Lower lobe of right lung (tissue), 2 donors: Measurements from ENCODE around the gene CAMKK1. TPM values are rescaled to one million over a fixed set of nuclear protein-coding genes. Genes with fewer than 3 reads are reported as not detected.
A peak's percentile ranks its signal among the peaks of the same experiment; 100 is the strongest.

Source experiments
- ATAC-seq, 2 donors: fragments of 200-7000 bp; cut with Tn5 transposase; one replicate each; pipeline ENCODE4 v1.9.1; 2020 to 2022; ENCODE audit warnings: mild to moderate bottlenecking in 2 of 2, moderate library complexity in 2 of 2
- DNase-seq: peaks from one replicate; pipeline ENCODE4 v3.0.0-alpha.2; 2020
- H3K27ac ChIP-seq: fragments of 200-600 bp; one replicate; pipeline ENCODE4 v1.8.0; 2022
- H3K27me3 ChIP-seq: fragments of 200-600 bp; one replicate; pipeline ENCODE4 v1.8.0; 2022; ENCODE audit warnings: low read depth
- H3K36me3 ChIP-seq: fragments of 200-600 bp; one replicate; pipeline ENCODE4 v1.8.0; 2022; ENCODE audit warnings: mild to moderate bottlenecking
- H3K4me1 ChIP-seq: fragments of 200-600 bp; one replicate; pipeline ENCODE4 v1.8.0; 2022
- H3K4me3 ChIP-seq: fragments of 200-600 bp; one replicate; pipeline ENCODE4 v1.8.0; 2022; ENCODE audit warnings: mild to moderate bottlenecking
- H3K9me3 ChIP-seq: fragments of 200-600 bp; one replicate; pipeline ENCODE4 v1.8.0; 2022
- intact Hi-C: fragments of 100-400 bp; cut with DNase I; formaldehyde crosslinking; loops from one replicate; pipeline ENCODE4 v1.11.0; 2022
- total RNA-seq: library from RNA; stranded (reverse); fragmentation: NEBNext Ultra II Directional; extraction: Animal tissue kit (Norgen Biotek cat#: 25700); gene quantifications from one replicate; pipeline ENCODE4 v1.2.1, GENCODE V29; 2021
- TF ChIP-seq, protein P1 (sequence below): fragments of 200-600 bp; IDR thresholded peaks from one replicate; pipeline ENCODE4 v1.8.0; 2022; ENCODE audit warnings: antibody characterized with exemption, mild to moderate bottlenecking
- donor health status: DM: no; HTN: yes; CAD: no; lungs with severe emphysema.

The CAMKK1 gene
- total RNA-seq, 1 donor from 2014 or later, result 9.7 TPM

DNA sequence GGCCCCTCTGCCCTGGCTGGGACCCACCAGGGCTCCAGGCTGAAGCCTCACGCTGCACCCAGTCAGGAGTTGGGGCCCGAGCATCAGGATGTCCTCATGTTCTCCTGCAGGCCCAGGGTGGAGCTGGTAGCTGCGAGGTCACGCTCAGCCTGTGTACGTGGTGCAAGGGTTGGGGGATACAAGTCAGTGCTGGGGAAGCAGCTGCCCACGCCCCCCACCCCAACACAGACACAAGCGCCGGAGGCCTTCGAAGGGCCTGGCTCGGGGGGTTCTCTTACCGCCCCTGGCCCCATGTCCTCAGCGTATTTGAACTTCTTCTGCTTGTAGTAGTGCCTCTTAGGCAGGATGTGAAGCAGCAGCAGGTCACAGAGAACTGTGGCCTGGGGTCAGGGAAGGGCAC lies 4.9 kb upstream of the CAMKK1 start:
- no peak for DNase-seq
- no peak for ATAC-seq
- Histone ChIP-seq H3K27me3 (no peaks in the 10 kb centered on the region), H3K4me3 (no peak overlapping the region), H3K27ac (no peak overlapping the region), H3K9me3 (no peaks in the 10 kb centered on the region), H3K4me1 (peaks cover 33% of the 10 kb centered on the region), H3K36me3 (no peaks in the 10 kb centered on the region)
- intact Hi-C loops, result no loop called here
- TF ChIP-seq, protein P1, sequence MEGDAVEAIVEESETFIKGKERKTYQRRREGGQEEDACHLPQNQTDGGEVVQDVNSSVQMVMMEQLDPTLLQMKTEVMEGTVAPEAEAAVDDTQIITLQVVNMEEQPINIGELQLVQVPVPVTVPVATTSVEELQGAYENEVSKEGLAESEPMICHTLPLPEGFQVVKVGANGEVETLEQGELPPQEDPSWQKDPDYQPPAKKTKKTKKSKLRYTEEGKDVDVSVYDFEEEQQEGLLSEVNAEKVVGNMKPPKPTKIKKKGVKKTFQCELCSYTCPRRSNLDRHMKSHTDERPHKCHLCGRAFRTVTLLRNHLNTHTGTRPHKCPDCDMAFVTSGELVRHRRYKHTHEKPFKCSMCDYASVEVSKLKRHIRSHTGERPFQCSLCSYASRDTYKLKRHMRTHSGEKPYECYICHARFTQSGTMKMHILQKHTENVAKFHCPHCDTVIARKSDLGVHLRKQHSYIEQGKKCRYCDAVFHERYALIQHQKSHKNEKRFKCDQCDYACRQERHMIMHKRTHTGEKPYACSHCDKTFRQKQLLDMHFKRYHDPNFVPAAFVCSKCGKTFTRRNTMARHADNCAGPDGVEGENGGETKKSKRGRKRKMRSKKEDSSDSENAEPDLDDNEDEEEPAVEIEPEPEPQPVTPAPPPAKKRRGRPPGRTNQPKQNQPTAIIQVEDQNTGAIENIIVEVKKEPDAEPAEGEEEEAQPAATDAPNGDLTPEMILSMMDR, result no peak

DNA sequence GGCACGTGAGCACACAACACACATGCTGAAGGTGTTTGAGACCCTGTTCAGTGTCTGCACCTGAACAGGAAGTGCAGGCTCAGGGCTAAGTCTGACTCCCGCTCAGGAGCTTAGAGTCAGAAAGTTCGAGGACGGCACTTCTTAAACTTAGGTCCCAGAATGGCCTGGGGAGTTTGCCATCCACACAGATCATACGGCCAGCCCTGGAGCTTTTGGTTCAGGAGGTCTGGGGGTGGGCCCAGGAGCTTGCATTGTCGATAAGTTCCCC lies 4.0 kb upstream of the CAMKK1 start:
- Histone ChIP-seq H3K4me1 (peaks cover 36% of the 10 kb centered on the region), H3K27ac (peak overlapping the region; percentile 85), H3K27me3 (no peaks in the 10 kb centered on the region), H3K4me3 (no peak overlapping the region), H3K9me3 (no peaks in the 10 kb centered on the region), H3K36me3 (no peaks in the 10 kb centered on the region)
- DNase-seq (no peak), ATAC-seq (no peak)
- TF ChIP-seq, protein P1, result no peak
- intact Hi-C loops, result no loop called here

DNA sequence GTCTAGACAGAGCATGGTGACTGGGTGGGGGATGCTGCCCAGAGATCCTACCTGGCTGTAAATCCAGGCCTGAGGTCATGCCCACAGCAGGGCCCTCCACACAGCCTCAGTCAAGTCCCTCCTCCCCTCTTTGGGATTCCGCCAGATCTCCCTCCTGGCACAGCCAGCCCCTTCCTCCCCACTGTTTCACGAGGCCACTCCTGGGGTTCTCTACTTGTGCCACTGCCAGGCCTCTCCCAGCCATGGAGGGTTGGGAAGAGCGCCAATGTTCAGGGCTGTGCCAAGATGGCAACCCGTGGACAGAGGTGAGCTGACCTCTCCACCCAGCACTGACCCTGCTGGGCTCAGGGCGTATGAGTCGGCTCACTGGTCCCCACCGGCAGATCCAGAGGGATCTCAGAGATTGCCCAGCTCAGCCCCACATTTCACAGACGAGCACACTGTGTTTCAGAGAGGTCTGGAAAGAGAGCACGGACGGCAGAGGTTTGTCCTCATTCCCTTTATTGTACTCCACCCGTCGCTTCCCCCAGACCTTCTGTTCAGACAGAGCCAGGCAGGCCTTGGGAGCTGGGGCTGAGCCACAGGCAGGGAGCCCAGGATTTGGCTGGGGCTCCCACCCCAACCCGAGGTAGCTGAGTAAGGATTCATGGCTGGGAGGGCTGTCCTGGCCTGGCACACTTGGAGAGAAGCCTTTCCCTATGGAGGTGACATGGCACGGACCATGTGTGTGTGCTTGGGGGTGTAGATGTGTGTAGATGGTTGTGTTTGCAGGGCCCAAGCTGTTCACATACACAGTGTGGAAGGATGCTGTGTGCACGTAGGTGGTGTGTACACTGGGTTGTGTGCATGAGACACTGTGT lies 3.5 kb upstream of the CAMKK1 start:
- no peaks in the 10 kb centered on the region for H3K9me3 ChIP-seq
- ATAC-seq (no peak), DNase-seq (peak; percentile 62)
- TF ChIP-seq, protein P1, result no peak
- peaks cover 41% of the 10 kb centered on the region for H3K4me1 ChIP-seq
- H3K36me3 ChIP-seq, result no peaks in the 10 kb centered on the region
- intact Hi-C loops, result no loop called here
- H3K4me3 ChIP-seq, result no peak overlapping the region
- peak overlapping the region; percentile 85 for H3K27ac ChIP-seq
- no peaks in the 10 kb centered on the region for H3K27me3 ChIP-seq

DNA sequence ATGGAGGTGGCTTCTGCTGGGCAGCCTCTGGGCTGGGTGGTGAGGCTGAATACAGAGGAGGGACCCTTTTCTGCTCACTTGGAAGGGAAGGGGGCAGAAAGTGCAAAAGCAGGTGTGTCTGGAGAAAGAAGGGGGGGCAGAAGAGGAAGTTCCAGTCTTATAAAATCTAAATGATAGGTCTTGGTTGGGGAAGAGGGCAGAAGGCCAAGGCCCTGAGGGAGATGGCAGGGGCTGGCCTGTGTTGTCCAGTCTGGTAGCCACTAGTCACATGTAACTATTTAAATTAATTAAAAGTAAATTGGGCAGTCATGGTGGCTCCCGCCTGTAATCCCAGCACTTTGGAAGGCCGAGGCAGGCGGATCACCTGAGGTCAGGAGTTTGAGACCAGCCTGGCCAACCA lies 2.5 kb upstream of the CAMKK1 start:
- peak overlapping the region; percentile 85 for H3K27ac ChIP-seq

DNA sequence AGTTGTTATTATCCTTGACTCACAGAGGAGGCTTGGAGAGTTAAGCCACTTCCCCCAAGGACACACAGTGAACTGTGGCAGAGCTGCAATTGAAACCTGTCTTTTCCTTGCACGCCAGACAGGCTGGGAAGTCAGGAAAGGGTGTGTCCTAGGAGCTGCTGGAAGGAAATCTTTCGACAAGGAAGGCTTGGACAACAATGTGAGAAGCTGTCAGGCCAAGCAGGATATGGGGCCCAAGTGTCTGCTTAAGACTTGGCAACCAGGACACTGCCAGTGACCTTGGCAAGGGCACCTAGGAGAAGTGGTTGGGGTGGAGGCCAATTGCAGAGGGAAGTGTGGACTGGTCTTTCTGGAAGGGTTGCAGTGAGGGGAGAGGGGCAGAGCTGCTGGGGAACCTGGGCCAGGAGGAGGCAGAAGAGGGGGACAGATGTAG lies 2.1 kb upstream of the CAMKK1 start:
- H3K4me1 ChIP-seq, result peaks cover 53% of the 10 kb centered on the region
- no peak overlapping the region for H3K4me3 ChIP-seq
- ATAC-seq (peak; percentile 2 to 21), DNase-seq (peak; percentile 70)
- no peaks in the 10 kb centered on the region for H3K27me3 ChIP-seq
- TF ChIP-seq, protein P1, result no peak
- no peaks in the 10 kb centered on the region for H3K36me3 ChIP-seq
- intact Hi-C loops, result no loop called here
- no peaks in the 10 kb centered on the region for H3K9me3 ChIP-seq
- H3K27ac ChIP-seq, result peak overlapping the region; percentile 85

More for the DNA sequence above, 2.5 kb upstream of the CAMKK1 start:
- DNase-seq (no peak), ATAC-seq (no peak)
- no peaks in the 10 kb centered on the region for H3K27me3 ChIP-seq
- no peaks in the 10 kb centered on the region for H3K9me3 ChIP-seq
- peaks cover 48% of the 10 kb centered on the region for H3K4me1 ChIP-seq
- H3K36me3 ChIP-seq, result no peaks in the 10 kb centered on the region
- no peak overlapping the region for H3K4me3 ChIP-seq
- TF ChIP-seq, protein P1, result no peak
- intact Hi-C loops, result no loop called here
